Raji (cell line): ENCODE data around the gene TNIP2.

Experiments used
- POLR2A ChIP-seq: IDR thresholded peaks from 2 replicates; pipeline ENCODE4 v1.6.1; 2011; ENCODE audit warnings: low read depth, low read length, control low read depth; ENCODE audit not compliant: insufficient read depth

Gene TNIP2

GRCh38 chr4:2761035-2761923 is 5.1 kb upstream of the TNIP2 start:
- no peak for TF ChIP-seq POLR2A

- no peak for TF ChIP-seq POLR2A
These were observed 1.3 kb upstream of the TNIP2 start for GRCh38 chr4:2757426-2757825.

- TF ChIP-seq POLR2A, result no peak
These were observed 685 bp upstream of the TNIP2 start for GRCh38 chr4:2756691-2757350.

- TF ChIP-seq POLR2A, result no peak
These were observed 1.0 kb downstream of the TNIP2 start for GRCh38 chr4:2754848-2755819.

- no peak for TF ChIP-seq POLR2A
These were observed 2.7 kb downstream of the TNIP2 start for GRCh38 chr4:2753436-2753835.

- no peak for TF ChIP-seq POLR2A
These were observed 5.2 kb downstream of the TNIP2 start for GRCh38 chr4:2750719-2751605.

- no peak for TF ChIP-seq POLR2A
These were observed 9.0 kb downstream of the TNIP2 start for GRCh38 chr4:2746891-2747695.

GRCh38 chr4:2745981-2746806 is 9.9 kb downstream of the TNIP2 start:
- 0 out of 2 replicates have a peak, but pooled peaks have one; percentile 44 for TF ChIP-seq POLR2A

GRCh38 chr4:2745516-2745915 is 10.6 kb downstream of the TNIP2 start:
- TF ChIP-seq POLR2A, result no peak

- TF ChIP-seq POLR2A, result no peak
These were observed 11.4 kb downstream of the TNIP2 start for GRCh38 chr4:2744576-2745270.

- TF ChIP-seq POLR2A, result no peak
These were observed 12.4 kb downstream of the TNIP2 start for GRCh38 chr4:2743518-2744445.
